ENCODE results near the gene NHSL2.

Gene NHSL2

DNA sequence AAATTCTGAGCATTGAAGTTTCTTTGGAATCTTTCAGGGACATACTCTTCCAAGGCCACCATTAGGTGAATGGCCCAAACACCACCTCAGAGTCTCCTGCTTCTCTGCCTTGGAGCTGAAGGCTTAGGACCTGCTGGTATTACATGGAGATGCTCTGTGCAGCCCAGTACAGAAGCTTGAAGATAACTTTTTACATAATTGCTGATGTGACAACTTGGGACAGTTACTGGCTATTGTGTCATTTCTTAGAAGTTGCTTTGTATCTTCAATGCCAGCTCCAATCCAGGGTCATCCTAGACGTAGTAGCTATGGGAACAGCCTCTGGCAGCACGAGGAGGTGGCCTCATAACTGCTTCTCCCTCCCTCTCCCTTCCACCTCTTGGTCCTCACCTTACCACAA is 160.6 kb downstream of the NHSL2 start:
- no peak overlapping the region for H3K4me3 ChIP-seq (replicated peaks; ENCODE audit: low read depth, low read length)
- DNase-seq (ENCODE audit: extremely low read depth, low read depth): no peak
- TF ChIP-seq, protein P1, sequence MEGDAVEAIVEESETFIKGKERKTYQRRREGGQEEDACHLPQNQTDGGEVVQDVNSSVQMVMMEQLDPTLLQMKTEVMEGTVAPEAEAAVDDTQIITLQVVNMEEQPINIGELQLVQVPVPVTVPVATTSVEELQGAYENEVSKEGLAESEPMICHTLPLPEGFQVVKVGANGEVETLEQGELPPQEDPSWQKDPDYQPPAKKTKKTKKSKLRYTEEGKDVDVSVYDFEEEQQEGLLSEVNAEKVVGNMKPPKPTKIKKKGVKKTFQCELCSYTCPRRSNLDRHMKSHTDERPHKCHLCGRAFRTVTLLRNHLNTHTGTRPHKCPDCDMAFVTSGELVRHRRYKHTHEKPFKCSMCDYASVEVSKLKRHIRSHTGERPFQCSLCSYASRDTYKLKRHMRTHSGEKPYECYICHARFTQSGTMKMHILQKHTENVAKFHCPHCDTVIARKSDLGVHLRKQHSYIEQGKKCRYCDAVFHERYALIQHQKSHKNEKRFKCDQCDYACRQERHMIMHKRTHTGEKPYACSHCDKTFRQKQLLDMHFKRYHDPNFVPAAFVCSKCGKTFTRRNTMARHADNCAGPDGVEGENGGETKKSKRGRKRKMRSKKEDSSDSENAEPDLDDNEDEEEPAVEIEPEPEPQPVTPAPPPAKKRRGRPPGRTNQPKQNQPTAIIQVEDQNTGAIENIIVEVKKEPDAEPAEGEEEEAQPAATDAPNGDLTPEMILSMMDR (IDR thresholded peaks at IDR 0.05; ENCODE audit: low read depth, low read length, missing control alignments): no peak

DNA sequence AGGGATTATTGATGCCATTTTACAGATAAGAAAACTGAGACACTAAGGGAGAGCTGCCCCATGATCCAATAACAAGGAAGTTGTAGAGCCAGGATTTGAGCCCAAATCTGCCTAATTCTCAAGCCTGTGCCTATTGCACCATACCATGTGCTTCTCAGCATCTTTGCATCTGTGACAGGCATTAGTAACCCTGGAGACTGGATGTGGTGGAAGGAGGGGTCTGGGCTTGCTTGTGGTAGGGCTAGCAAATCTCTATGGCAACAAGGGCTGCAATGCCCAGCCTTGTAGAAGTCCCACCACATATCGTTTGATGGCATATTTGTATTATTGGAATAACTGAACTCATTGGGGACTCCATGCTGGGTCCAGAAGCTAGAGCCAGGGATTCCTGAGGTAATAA is 163.0 kb downstream of the NHSL2 start:
- DNase-seq (ENCODE audit: extremely low read depth, low read depth): no peak
- TF ChIP-seq, protein P1 (IDR thresholded peaks at IDR 0.05; ENCODE audit: low read depth, low read length, missing control alignments): no peak
- no peak overlapping the region for H3K4me3 ChIP-seq (replicated peaks; ENCODE audit: low read depth, low read length)

- DNase-seq (ENCODE audit: extremely low read depth, low read depth): no peak
- no peak overlapping the region for H3K4me3 ChIP-seq (replicated peaks; ENCODE audit: low read depth, low read length)
- TF ChIP-seq, protein P1 (IDR thresholded peaks at IDR 0.05; ENCODE audit: low read depth, low read length, missing control alignments): no peak
These were observed 167.8 kb downstream of the NHSL2 start for GRCh38 chrX:72078411-72078810.

- TF ChIP-seq, protein P1 (IDR thresholded peaks at IDR 0.05; ENCODE audit: low read depth, low read length, missing control alignments): no peak
- no peak for DNase-seq (ENCODE audit: extremely low read depth, low read depth)
- no peak overlapping the region for H3K4me3 ChIP-seq (replicated peaks; ENCODE audit: low read depth, low read length)
These were observed 169.0 kb downstream of the NHSL2 start for GRCh38 chrX:72079607-72080006.

DNA sequence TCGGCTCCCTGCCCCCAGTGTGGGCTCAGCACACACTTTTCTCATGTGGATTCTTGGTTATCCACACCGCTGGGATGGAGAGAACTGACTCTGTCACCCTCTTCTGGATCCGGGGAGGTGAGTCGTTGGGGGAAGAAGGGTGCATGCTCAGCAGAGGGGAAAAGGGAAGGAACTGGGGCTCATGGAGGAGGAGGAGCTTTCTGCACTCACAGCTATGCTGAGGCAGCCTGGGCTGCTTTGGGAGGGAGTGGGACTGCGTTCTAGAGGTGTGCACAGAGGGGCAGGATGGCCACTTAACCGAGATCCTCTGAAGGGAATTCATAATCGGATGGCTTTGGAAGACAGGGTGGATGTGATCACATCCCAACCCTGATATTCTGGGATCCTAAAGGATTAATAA is 169.5 kb downstream of the NHSL2 start:
- TF ChIP-seq, protein P1 (IDR thresholded peaks at IDR 0.05; ENCODE audit: low read depth, low read length, missing control alignments): no peak
- H3K4me3 ChIP-seq (replicated peaks; ENCODE audit: low read depth, low read length): no peak overlapping the region
- DNase-seq (ENCODE audit: extremely low read depth, low read depth): no peak

- DNase-seq (ENCODE audit: extremely low read depth, low read depth): no peak
- no peak overlapping the region for H3K4me3 ChIP-seq (replicated peaks; ENCODE audit: low read depth, low read length)
- TF ChIP-seq, protein P1 (IDR thresholded peaks at IDR 0.05; ENCODE audit: low read depth, low read length, missing control alignments): no peak
These were observed 170.2 kb downstream of the NHSL2 start for GRCh38 chrX:72080800-72081199.

DNA sequence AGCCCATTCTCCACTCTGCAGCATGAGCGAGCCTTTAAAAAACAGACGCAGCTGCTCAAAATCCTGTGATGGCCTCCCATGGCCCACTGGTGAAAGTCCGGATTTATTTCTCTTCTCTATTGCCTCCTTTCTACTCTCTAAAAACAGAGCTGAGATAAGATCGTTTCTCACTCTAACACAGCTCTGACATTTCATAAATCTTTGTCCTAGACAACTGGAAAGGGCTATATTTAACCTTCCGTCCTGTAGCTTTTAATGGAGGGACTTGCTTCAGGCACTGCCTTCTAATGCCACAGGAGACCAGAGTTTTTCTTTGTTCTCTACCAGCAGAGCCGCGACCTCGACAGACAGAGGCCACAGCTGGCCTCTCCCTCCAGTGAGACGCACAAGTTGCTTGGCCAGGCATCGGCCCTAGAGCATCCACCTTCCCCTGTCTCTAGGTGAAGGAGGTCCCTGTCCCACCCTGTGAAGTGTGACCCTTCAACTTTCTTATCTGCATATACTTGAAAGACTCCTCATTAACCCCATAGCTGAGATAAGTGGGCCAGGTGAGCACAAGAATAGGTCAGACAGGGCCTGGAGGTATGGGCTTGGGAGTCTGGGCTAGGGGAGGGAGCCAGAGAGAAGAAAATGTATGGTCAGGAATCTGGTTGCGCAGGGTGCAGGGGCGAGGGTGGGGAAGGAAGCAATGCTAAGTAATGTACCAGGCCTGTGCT is 171.1 kb downstream of the NHSL2 start:
- no peak for DNase-seq (ENCODE audit: extremely low read depth, low read depth)
- no peak overlapping the region for H3K4me3 ChIP-seq (replicated peaks; ENCODE audit: low read depth, low read length)
- TF ChIP-seq, protein P1 (IDR thresholded peaks at IDR 0.05; ENCODE audit: low read depth, low read length, missing control alignments): no peak
